NB4 (cell line): ENCODE measurements around the gene MFAP1.

Experiments
- CTCF ChIP-seq: IDR thresholded peaks from one replicate; pipeline ENCODE4 v1.5.1; 2012; ENCODE audit warnings: low read depth, low read length
- POLR2A ChIP-seq: IDR thresholded peaks from 2 replicates; pipeline ENCODE4 v1.6.1; 2011; ENCODE audit warnings: mild to moderate bottlenecking; ENCODE audit not compliant: insufficient read length; ENCODE audit errors: extremely low read depth

GRCh38 chr15:43826508-43827341 lies 2.2 kb upstream of the MFAP1 start, which contains the start of gene WDR76:
- TF ChIP-seq CTCF = no peak
- TF ChIP-seq POLR2A = peak; percentile 42
